HG02798 (cell line): ENCODE measurements around the gene NPPA.
"Not testable (repeated sequence)": the region's sequence is repeated elsewhere in the genome, so short reads cannot be mapped to it uniquely, and the experiment has no call there.

Experiments used
- ATAC-seq: cut with Tn5 transposase; IDR thresholded peaks from one replicate; pipeline ENCODE4 v1.9.1; 2021; ENCODE audit warnings: mild to moderate bottlenecking; ENCODE audit not compliant: unreplicated experiment, poor library complexity

NPPA gene

GRCh38 chr1:11822091-11822490 lies 25.5 kb downstream of the NPPA start:
- ATAC-seq = no peak

GRCh38 chr1:11817192-11817591 lies 30.4 kb downstream of the NPPA start:
- no peak for ATAC-seq

GRCh38 chr1:11813021-11813420 lies 34.6 kb downstream of the NPPA start:
- no peak for ATAC-seq

GRCh38 chr1:11807133-11807532 lies 40.5 kb downstream of the NPPA start:
- ATAC-seq = no peak

GRCh38 chr1:11806307-11806936 lies 41.2 kb downstream of the NPPA start:
- ATAC-seq = peak; percentile 48

GRCh38 chr1:11805422-11806306 lies 41.9 kb downstream of the NPPA start, which contains the start of the genes CLCN6 and MTHFR:
TSS of gene CLCN6 (plus strand) at chr1:11806191. CDS start at chr1:11806263, 72 bp downstream.
TSS of gene MTHFR (minus strand) at chr1:11805964. CDS start at chr1:11803116, 2,848 bp downstream.
- ATAC-seq = peak; percentile 89

- no peak for ATAC-seq
Observed at GRCh38 chr1:11804666-11805421, 42.7 kb downstream of the NPPA start.

GRCh38 chr1:11803924-11804665 lies 43.5 kb downstream of the NPPA start:
- not testable (repeated sequence) for ATAC-seq

- ATAC-seq = no peak
Observed at GRCh38 chr1:11802973-11803885, 44.4 kb downstream of the NPPA start.

GRCh38 chr1:11802616-11802972 lies 45.0 kb downstream of the NPPA start:
- ATAC-seq = no peak

- ATAC-seq = no peak
Observed at GRCh38 chr1:11800756-11801433, 46.7 kb downstream of the NPPA start.

- no peak for ATAC-seq
Observed at GRCh38 chr1:11800391-11800755, 47.2 kb downstream of the NPPA start.

GRCh38 chr1:11799896-11800295 lies 47.7 kb downstream of the NPPA start:
- no peak for ATAC-seq

GRCh38 chr1:11799099-11799498 lies 48.5 kb downstream of the NPPA start:
- ATAC-seq = no peak

- ATAC-seq = no peak
Observed at GRCh38 chr1:11797525-11798216, 49.9 kb downstream of the NPPA start.

GRCh38 chr1:11796036-11796828 lies 51.4 kb downstream of the NPPA start:
- no peak for ATAC-seq
